HG03565 (cell line): ENCODE measurements around the gene HUWE1.
"Not testable (repeated sequence)": the region's sequence is repeated elsewhere in the genome, so short reads cannot be mapped to it uniquely, and the experiment has no call there.

Experiments used
- ATAC-seq: cut with Tn5 transposase; IDR thresholded peaks from one replicate; pipeline ENCODE4 v1.9.1; 2021; ENCODE audit warnings: mild to moderate bottlenecking, moderate library complexity; ENCODE audit not compliant: unreplicated experiment

Gene HUWE1

DNA sequence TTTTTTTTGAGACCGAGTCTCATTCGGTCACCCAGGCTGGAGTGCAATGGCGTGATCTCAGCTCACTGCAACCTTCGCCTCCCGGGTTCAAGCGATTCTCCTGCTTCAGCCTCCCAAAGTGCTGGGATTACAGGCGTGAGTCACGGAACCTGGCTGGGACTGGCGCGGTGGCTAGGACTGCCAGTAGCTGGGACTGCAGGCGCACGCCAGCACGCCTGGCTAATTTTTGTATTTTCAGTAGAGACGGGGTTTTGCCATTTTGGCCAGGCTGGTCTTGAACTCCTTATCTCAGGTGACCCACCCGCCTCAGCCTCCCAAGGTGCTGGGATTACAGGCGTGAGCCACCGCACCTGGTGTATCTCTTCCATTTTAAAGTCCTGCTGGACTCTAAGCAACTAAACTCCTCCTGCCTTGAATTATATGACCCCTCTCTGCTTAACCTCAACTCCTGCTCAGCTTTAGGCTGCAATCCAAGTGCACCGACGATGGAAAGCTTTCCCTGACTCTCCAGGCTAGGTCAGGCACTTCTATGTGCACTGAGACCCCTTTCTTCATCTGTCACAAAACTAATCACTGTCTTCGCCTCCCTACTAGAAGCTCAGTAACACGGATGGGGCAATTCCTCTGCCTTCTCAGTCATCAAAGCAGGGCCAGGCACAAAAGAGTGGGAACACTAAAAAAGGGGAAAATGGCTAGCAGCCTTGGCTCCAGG is 155.1 kb downstream of the HUWE1 start:
- not testable (repeated sequence) for ATAC-seq

DNA sequence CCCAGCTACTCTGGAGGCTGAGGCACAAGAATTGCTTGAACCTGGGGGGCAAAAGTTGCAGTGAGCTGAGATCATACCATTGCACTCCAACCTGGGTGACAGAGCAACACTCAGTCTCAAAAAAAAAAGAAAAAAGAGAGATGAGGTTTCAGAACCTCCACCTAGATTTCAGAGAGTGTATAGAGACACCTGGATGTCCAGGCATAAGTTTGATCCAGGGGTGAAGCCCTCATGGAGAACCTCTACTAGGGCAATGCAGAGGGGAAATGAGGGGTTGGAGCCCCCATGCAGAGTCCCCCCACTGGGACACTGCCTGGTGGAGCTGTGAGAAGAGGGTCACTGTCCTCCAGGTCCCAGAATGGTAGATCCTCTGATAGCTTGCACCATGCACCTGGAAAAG is 159.5 kb downstream of the HUWE1 start:
- no peak for ATAC-seq

DNA sequence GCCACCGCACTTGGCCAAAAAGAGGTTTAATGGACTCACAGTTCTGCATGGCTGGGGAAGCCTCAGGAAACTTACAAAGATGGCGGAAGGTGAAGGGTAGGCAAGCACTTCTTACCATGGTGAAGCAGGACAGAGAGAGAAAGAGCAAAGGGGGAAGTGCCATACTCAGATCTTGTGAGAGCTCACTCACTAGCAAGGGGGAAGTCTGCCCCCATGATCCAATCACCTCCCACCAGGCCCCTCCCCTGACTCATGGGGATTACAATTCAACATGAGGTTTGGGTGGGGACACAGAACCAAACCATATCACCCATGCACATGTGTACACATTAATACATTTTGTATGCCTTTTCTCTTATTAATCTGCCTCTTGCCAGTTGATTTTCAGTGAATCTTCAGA is 175.2 kb downstream of the HUWE1 start:
- ATAC-seq, result no peak

DNA sequence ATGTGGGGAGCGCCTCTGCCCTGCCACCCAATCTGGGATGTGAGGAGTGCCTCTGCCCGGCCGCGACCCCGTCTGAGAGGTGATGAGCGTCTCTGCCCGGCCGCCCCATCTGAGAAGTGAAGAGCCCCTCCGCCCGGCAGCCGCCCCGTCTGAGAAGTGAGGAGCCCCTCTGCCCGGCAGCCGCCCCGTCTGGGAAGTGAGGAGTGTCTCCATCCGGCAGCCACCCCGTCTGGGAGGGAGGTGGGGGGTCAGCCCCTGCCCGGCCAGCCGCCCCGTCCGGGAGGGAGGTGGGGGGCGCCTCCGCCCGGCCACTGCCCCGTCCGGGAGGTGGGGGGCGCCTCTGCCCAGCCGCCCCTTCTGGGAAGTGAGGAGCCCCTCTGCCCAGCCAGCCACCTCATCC is 182.5 kb downstream of the HUWE1 start:
- not testable (repeated sequence) for ATAC-seq

DNA sequence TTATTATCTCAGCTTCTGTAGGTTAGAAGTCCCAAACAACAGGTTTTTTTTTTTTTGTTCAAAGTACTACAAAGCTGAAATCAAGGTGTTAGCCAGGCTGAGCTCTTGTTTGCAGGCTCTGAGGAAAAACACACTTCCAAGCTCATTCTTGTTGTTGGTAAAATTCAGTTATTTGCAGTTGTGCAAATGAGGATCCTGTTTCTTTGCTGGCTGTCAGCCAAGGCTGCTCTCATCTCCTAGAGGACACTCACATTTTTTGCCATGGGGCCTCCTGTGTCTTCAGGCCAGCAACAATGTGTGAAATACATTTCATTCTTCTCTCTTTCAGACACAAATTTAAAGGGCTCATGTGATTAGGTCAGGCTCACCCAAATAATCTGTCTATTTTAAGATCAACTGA is 192.1 kb downstream of the HUWE1 start:
- ATAC-seq, result no peak

DNA sequence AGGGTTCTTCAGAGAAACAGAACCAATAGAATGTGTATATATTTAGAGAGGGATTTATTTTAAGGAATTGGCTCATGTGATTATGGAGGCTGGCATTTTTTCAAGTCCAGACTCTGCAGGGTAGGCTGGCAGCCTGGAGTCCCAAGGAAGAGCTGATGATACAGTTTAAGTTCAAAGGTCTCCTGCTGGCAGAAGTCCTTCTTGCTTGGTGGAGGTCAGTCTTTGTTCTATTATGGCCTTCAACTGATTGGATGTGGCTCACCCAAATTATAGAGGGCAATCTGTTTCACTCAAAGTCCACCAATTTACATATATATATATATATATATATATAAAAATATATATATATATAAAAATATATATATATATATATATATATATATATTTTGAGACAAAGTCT is 200.2 kb downstream of the HUWE1 start:
- no peak for ATAC-seq

DNA sequence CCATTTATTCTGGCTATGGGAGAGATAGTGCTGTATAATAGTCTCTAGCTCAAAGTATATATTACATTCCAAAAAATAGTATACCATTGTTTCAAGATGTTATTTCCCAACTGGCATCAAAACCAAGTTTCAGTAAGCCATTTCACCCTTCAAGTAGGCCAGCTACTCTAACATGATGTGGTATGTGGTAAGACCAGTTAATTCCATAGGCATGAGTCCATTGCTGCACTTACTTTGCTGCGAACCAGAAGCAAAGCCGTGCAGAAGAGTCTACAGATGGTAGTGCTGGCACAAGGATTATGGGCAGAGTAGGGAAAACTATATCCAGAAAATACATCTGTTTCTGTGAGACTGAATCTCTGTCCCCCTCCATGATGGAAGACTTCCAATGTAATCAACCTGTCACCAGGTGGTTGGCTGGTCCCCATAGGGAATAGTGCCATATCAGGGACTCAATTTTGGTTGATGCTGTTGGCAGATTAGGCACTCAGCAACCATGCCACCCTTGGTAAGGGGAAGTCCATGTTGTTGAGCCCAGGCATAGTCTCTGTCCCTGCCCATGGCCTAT is 202.6 kb downstream of the HUWE1 start:
- ATAC-seq, result no peak

DNA sequence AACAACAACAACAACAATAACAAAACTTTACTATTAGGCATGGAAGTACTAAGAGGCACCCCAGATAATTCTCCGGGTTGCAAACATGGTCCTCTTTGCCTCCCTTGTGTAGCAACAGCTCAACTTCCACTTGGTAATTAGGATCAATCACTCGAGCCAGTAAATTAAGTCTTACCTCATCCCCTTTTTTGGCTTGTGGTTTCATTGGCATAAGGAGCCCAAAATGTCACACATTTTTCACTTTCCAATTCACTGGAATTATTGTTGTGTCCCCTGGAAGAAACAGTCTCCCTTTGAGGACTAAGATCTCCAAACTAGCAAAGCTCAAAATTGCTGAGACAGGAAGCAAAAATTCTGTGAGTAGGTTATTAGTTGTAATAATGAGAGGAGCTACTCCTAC is 203.1 kb downstream of the HUWE1 start:
- ATAC-seq, result no peak
